Measurements from ENCODE around the gene OR10W1. TPM values are rescaled to one million over a fixed set of nuclear protein-coding genes. Genes with fewer than 3 reads are reported as not detected.

OR10W1 gene, protein sequence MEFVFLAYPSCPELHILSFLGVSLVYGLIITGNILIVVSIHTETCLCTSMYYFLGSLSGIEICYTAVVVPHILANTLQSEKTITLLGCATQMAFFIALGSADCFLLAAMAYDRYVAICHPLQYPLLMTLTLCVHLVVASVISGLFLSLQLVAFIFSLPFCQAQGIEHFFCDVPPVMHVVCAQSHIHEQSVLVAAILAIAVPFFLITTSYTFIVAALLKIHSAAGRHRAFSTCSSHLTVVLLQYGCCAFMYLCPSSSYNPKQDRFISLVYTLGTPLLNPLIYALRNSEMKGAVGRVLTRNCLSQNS
- total RNA-seq: not detected in 2 replicates

DNA sequence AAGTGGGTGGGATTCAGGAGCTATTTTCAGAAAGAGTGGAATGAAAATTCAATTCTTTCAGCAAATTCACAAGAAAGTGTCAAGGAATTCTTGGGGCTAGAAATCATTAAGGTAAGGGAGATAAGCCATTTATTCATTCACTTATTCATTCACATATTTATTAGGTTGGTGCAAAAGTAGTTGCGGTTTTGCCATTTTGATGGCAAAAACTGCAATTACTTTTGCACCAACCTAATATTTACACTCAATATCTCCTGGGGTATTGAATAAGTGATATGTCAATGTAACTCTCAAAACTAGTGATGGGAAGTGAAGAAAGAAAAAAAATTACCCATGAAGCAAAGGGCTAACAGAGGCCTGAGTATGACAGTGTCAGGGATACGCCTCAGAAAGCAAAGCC is at the start of gene OR10W1:
OR10W1 (minus strand) TSS at position 119 of the 400 bp plus-strand sequence. CDS start 402 bp downstream, outside the sequence.

Other genes starting within 250 kb of the OR10W1 start
- not detected in 2 replicates for gene OR9Q1, start 244.4 kb downstream of the OR10W1 start, total RNA-seq
- not detected in 2 replicates for gene OR6Q1, start 237.3 kb downstream of the OR10W1 start, total RNA-seq
- gene OR9I1, start 142.7 kb downstream of the OR10W1 start, total RNA-seq: not detected in 2 replicates
- gene OR9Q2, start 79.2 kb downstream of the OR10W1 start, total RNA-seq: not detected in 2 replicates
- not detected in 2 replicates for gene OR1S2, start 64.1 kb downstream of the OR10W1 start, total RNA-seq
- gene OR1S1, start 55.5 kb downstream of the OR10W1 start, total RNA-seq: not detected in 2 replicates
- gene OR10Q1, start 39.3 kb downstream of the OR10W1 start, total RNA-seq: not detected in 2 replicates
- not detected in 2 replicates for gene OR5B17, start 90.8 kb upstream of the OR10W1 start, total RNA-seq
- not detected in 2 replicates for gene OR5B3, start 138.6 kb upstream of the OR10W1 start, total RNA-seq
- gene OR5B2, start 159.9 kb upstream of the OR10W1 start, total RNA-seq: not detected in 2 replicates
- not detected in 2 replicates for gene OR5B12, start 174.0 kb upstream of the OR10W1 start, total RNA-seq
- gene OR5B21, start 239.8 kb upstream of the OR10W1 start, total RNA-seq: not detected in 2 replicates

Data from nasal cavity respiratory epithelium epithelial cell of viscerocranial mucosa (primary cell).